WTC11 (cell line): ENCODE data around the gene BRSK2. TPM values are rescaled to one million over a fixed set of nuclear protein-coding genes. Genes with fewer than 3 reads are reported as not detected.
A peak's percentile ranks its signal among the peaks of the same experiment; 100 is the strongest.

Source experiments
- ATF1 ChIP-seq: sonication (generic); formaldehyde crosslinking; IDR thresholded peaks from 2 replicates; pipeline ENCODE4 v1.8.1; 2023; ENCODE audit warnings: mild to moderate bottlenecking, moderate library complexity, missing genetic modification reagents
- ATF3 ChIP-seq: sonication (generic); formaldehyde crosslinking; conservative IDR thresholded peaks from 2 replicates; pipeline ENCODE4 v1.8.1; 2022; ENCODE audit warnings: mild to moderate bottlenecking, missing genetic modification reagents
- ATF6 ChIP-seq: sonication (generic); formaldehyde crosslinking; IDR thresholded peaks from 2 replicates; pipeline ENCODE4 v1.8.1; 2023; ENCODE audit warnings: mild to moderate bottlenecking, missing genetic modification reagents
- ESRRA ChIP-seq: sonication (generic); formaldehyde crosslinking; IDR thresholded peaks from 2 replicates; pipeline ENCODE4 v1.8.1; 2022; ENCODE audit warnings: mild to moderate bottlenecking, missing genetic modification reagents, borderline replicate concordance
- FOXJ3 ChIP-seq: sonication (generic); formaldehyde crosslinking; IDR thresholded peaks from 2 replicates; pipeline ENCODE4 v1.9.0; 2021; ENCODE audit warnings: missing genetic modification reagents, mild to moderate bottlenecking, borderline replicate concordance
- FOXP1 ChIP-seq: sonication (generic); formaldehyde crosslinking; IDR thresholded peaks from 2 replicates; pipeline ENCODE4 v1.8.0; 2022; ENCODE audit warnings: missing genetic modification reagents, mild to moderate bottlenecking, moderate library complexity, borderline replicate concordance
- JUN ChIP-seq: sonication (generic); formaldehyde crosslinking; IDR thresholded peaks from 2 replicates; pipeline ENCODE4 v1.8.0; 2023; ENCODE audit warnings: mild to moderate bottlenecking, missing genetic modification reagents
- MAX ChIP-seq: sonication (generic); formaldehyde crosslinking; IDR thresholded peaks from 2 replicates; pipeline ENCODE4 v1.8.0; 2022; ENCODE audit warnings: mild to moderate bottlenecking, missing genetic modification reagents
- NR1H2 ChIP-seq: sonication (generic); formaldehyde crosslinking; IDR thresholded peaks from 2 replicates; pipeline ENCODE4 v1.9.0; 2021; ENCODE audit warnings: mild to moderate bottlenecking, moderate library complexity, missing genetic modification reagents
- NR2C2 ChIP-seq: sonication (generic); formaldehyde crosslinking; IDR thresholded peaks from 2 replicates; pipeline ENCODE4 v1.8.0; 2022; ENCODE audit warnings: mild to moderate bottlenecking, missing genetic modification reagents
- PRRX2 ChIP-seq: fragments of 250-450 bp; sonication (Bioruptor Pico); IDR thresholded peaks from 2 replicates; pipeline ENCODE4 v1.8.0; 2021; ENCODE audit warnings: mild to moderate bottlenecking
- SP1 ChIP-seq: sonication (generic); formaldehyde crosslinking; conservative IDR thresholded peaks from 2 replicates; pipeline ENCODE4 v1.8.1; 2022; ENCODE audit warnings: missing genetic modification reagents
- ZNF263 ChIP-seq: sonication (generic); formaldehyde crosslinking; IDR thresholded peaks from 2 replicates; pipeline ENCODE4 v1.8.1; 2022; ENCODE audit warnings: low read depth, mild to moderate bottlenecking, moderate library complexity, missing genetic modification reagents
- ZNF281 ChIP-seq: sonication (generic); formaldehyde crosslinking; IDR thresholded peaks from 2 replicates; pipeline ENCODE4 v1.8.0; 2023; ENCODE audit warnings: mild to moderate bottlenecking, missing genetic modification reagents
- ZNF396 ChIP-seq: fragments of 250-450 bp; sonication (Bioruptor Pico); IDR thresholded peaks from 2 replicates; pipeline ENCODE4 v1.8.0; 2021; ENCODE audit warnings: mild to moderate bottlenecking, moderate library complexity, borderline replicate concordance
- ZNF532 ChIP-seq: fragments of 250-450 bp; sonication (Bioruptor Pico); IDR thresholded peaks from 2 replicates; pipeline ENCODE4 v1.9.0; 2021; ENCODE audit warnings: mild to moderate bottlenecking, borderline replicate concordance
- ZNF671 ChIP-seq: fragments of 250-450 bp; sonication (Bioruptor Pico); IDR thresholded peaks from 2 replicates; pipeline ENCODE4 v1.8.0; 2021; ENCODE audit warnings: mild to moderate bottlenecking
- ZSCAN18 ChIP-seq: fragments of 250-450 bp; sonication (Bioruptor Pico); IDR thresholded peaks from 2 replicates; pipeline ENCODE4 v2.1.2; 2022; ENCODE audit warnings: mild to moderate bottlenecking, moderate library complexity
- total RNA-seq: library from RNA; stranded (reverse); gene quantifications from 3 replicates; pipeline ENCODE4 v1.2.3, GENCODE V29; 2021
- TF ChIP-seq, protein P1 (sequence below): fragments of 200-600 bp; IDR thresholded peaks from 2 replicates; pipeline ENCODE4 v1.8.0; 2022; ENCODE audit warnings: antibody characterized with exemption
- TF ChIP-seq, protein P2 (sequence below): sonication (generic); formaldehyde crosslinking; IDR thresholded peaks from 2 replicates; pipeline ENCODE4 v1.8.1; 2023; ENCODE audit warnings: mild to moderate bottlenecking, missing genetic modification reagents, moderate library complexity
- TF ChIP-seq, protein P3 (sequence below): sonication (generic); formaldehyde crosslinking; IDR thresholded peaks from 2 replicates; pipeline ENCODE4 v1.8.1; 2023; ENCODE audit warnings: mild to moderate bottlenecking, missing genetic modification reagents
- TF ChIP-seq, protein P4 (sequence below): sonication (generic); formaldehyde crosslinking; IDR thresholded peaks from 2 replicates; pipeline ENCODE4 v1.8.0; 2023; ENCODE audit warnings: missing genetic modification reagents

Gene BRSK2
- total RNA-seq, 1 experiment from 2014 or later, result 34.5 TPM

GRCh38 chr11:1401656-1402221 lies 12.0 kb downstream of the BRSK2 start (continued):
- no peak for TF ChIP-seq ZNF532 (CRISPR knock-in tag)
- TF ChIP-seq ZNF671 (CRISPR knock-in tag), result no peak
- TF ChIP-seq NR2C2, result peak; percentile 57; the same call in 1 of the 2 replicates
- no peak for TF ChIP-seq ZNF396 (CRISPR knock-in tag)
- no peak for TF ChIP-seq ZSCAN18 (CRISPR knock-in tag)
- TF ChIP-seq ZNF281 (CRISPR knock-in tag), result no peak
- TF ChIP-seq, protein P1, sequence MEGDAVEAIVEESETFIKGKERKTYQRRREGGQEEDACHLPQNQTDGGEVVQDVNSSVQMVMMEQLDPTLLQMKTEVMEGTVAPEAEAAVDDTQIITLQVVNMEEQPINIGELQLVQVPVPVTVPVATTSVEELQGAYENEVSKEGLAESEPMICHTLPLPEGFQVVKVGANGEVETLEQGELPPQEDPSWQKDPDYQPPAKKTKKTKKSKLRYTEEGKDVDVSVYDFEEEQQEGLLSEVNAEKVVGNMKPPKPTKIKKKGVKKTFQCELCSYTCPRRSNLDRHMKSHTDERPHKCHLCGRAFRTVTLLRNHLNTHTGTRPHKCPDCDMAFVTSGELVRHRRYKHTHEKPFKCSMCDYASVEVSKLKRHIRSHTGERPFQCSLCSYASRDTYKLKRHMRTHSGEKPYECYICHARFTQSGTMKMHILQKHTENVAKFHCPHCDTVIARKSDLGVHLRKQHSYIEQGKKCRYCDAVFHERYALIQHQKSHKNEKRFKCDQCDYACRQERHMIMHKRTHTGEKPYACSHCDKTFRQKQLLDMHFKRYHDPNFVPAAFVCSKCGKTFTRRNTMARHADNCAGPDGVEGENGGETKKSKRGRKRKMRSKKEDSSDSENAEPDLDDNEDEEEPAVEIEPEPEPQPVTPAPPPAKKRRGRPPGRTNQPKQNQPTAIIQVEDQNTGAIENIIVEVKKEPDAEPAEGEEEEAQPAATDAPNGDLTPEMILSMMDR, result no peak
- peak; percentile 91; the same call in 1 of the 2 replicates for TF ChIP-seq ATF1
- peak; percentile 93 for TF ChIP-seq JUN (CRISPR knock-in tag)
- peak; percentile 65 for TF ChIP-seq SP1 (CRISPR knock-in tag)
- TF ChIP-seq FOXJ3 (CRISPR knock-in tag), result no peak
- TF ChIP-seq, protein P2, sequence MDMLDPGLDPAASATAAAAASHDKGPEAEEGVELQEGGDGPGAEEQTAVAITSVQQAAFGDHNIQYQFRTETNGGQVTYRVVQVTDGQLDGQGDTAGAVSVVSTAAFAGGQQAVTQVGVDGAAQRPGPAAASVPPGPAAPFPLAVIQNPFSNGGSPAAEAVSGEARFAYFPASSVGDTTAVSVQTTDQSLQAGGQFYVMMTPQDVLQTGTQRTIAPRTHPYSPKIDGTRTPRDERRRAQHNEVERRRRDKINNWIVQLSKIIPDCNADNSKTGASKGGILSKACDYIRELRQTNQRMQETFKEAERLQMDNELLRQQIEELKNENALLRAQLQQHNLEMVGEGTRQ (CRISPR knock-in tag), result no peak
- TF ChIP-seq ATF3 (CRISPR knock-in tag), result 0 out of 2 replicates have a peak, but pooled peaks have one; percentile 62
- TF ChIP-seq, protein P3, sequence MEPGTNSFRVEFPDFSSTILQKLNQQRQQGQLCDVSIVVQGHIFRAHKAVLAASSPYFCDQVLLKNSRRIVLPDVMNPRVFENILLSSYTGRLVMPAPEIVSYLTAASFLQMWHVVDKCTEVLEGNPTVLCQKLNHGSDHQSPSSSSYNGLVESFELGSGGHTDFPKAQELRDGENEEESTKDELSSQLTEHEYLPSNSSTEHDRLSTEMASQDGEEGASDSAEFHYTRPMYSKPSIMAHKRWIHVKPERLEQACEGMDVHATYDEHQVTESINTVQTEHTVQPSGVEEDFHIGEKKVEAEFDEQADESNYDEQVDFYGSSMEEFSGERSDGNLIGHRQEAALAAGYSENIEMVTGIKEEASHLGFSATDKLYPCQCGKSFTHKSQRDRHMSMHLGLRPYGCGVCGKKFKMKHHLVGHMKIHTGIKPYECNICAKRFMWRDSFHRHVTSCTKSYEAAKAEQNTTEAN (CRISPR knock-in tag), result peak; percentile 92
- TF ChIP-seq PRRX2, result no peak
- TF ChIP-seq ATF6 (CRISPR knock-in tag), result no peak
- no peak for TF ChIP-seq NR1H2
- peak; percentile 71; the same call in 1 of the 2 replicates for TF ChIP-seq MAX
- TF ChIP-seq, protein P4, sequence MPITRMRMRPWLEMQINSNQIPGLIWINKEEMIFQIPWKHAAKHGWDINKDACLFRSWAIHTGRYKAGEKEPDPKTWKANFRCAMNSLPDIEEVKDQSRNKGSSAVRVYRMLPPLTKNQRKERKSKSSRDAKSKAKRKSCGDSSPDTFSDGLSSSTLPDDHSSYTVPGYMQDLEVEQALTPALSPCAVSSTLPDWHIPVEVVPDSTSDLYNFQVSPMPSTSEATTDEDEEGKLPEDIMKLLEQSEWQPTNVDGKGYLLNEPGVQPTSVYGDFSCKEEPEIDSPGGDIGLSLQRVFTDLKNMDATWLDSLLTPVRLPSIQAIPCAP (CRISPR knock-in tag), result no peak
- TF ChIP-seq ZNF263 (CRISPR knock-in tag), result peak; percentile 65
- peak; percentile 75; the same call in 1 of the 2 replicates for TF ChIP-seq ESRRA (CRISPR knock-in tag)
- TF ChIP-seq FOXP1 (CRISPR knock-in tag), result peak; percentile 98
